OCI-LY7 (cell line): ENCODE measurements around the gene KIF3C. TPM values are rescaled to one million over a fixed set of nuclear protein-coding genes. Genes with fewer than 3 reads are reported as not detected.
A peak's percentile ranks its signal among the peaks of the same experiment; 100 is the strongest.

Experiments used
- BruUV-seq: library from RNA; stranded (reverse); fragments of 400-500 nt; replicated peaks from 2 replicates; lab custom pipeline; 2021; lab: Mats Ljungman, UMichigan
- CTCF ChIA-PET: fragments of 300-600 bp; sonication (Branson Sonifier 250); formaldehyde crosslinking; loops from one replicate; lab custom pipeline; 2022; ENCODE audit warnings: antibody characterized with exemption; ENCODE audit not compliant: unreplicated experiment; lab: Charles Lee
- POLR2A ChIA-PET: fragments of 300-600 bp; sonication (Branson Sonifier 250); formaldehyde crosslinking; loops from one replicate; lab custom pipeline; 2022; ENCODE audit warnings: antibody characterized with exemption; lab: Charles Lee
- DNase-seq: peaks from one replicate; pipeline ENCODE4 v3.0.0-alpha.2; 2015; ENCODE audit warnings: low spot score
- H2AFZ ChIP-seq: fragments of 200-600 bp; sonication (generic), shearing (Covaris generic); 2 replicates; pipeline ENCODE4 v1.6.1; 2014; ENCODE audit warnings: mild to moderate bottlenecking, antibody characterized with exemption, low read length, moderate library complexity
- H3K27ac ChIP-seq: fragments of 200-600 bp; sonication (generic); 2 replicates; pipeline ENCODE4 v1.5.1; 2014; ENCODE audit warnings: mixed run types, low read depth, mild to moderate bottlenecking, moderate library complexity, low read length, inconsistent platforms; ENCODE audit not compliant: poor library complexity, severe bottlenecking
- H3K36me3 ChIP-seq: fragments of 200-600 bp; sonication (generic); 2 replicates; pipeline ENCODE4 v1.6.1; 2014; ENCODE audit warnings: mild to moderate bottlenecking, antibody characterized with exemption, low read length, moderate library complexity, mixed read lengths; ENCODE audit not compliant: insufficient read depth
- H3K4me1 ChIP-seq: fragments of 200-600 bp; sonication (generic); 2 replicates; pipeline ENCODE4 v1.5.1; 2014; ENCODE audit warnings: mild to moderate bottlenecking, low read length; ENCODE audit not compliant: insufficient read depth, poor library complexity, severe bottlenecking
- H3K4me2 ChIP-seq: fragments of 200-600 bp; sonication (generic); 2 replicates; pipeline ENCODE4 v1.6.1; 2014; ENCODE audit warnings: mild to moderate bottlenecking, low read length
- H3K4me3 ChIP-seq: fragments of 200-600 bp; sonication (generic); 2 replicates; pipeline ENCODE4 v1.5.1; 2014; ENCODE audit warnings: mild to moderate bottlenecking, low read depth, low read length; ENCODE audit not compliant: poor library complexity, severe bottlenecking
- H3K79me2 ChIP-seq: fragments of 200-600 bp; sonication (generic); 2 replicates; pipeline ENCODE4 v1.6.1; 2016; ENCODE audit warnings: low read depth, mild to moderate bottlenecking, low read length, moderate library complexity, mixed read lengths; ENCODE audit not compliant: insufficient read depth
- H3K9me2 ChIP-seq: fragments of 200-600 bp; sonication (generic); 2 replicates; pipeline ENCODE4 v1.6.1; 2016; ENCODE audit warnings: mild to moderate bottlenecking, low read length, mixed read lengths; ENCODE audit not compliant: insufficient read depth
- H3K9me3 ChIP-seq: fragments of 200-600 bp; sonication (generic); 2 replicates; pipeline ENCODE4 v1.6.1; 2014; ENCODE audit warnings: mild to moderate bottlenecking, mixed run types, low read length, mixed read lengths
- H4K20me1 ChIP-seq: fragments of 200-600 bp; sonication (generic); 2 replicates; pipeline ENCODE4 v1.6.1; 2014; ENCODE audit warnings: mild to moderate bottlenecking, antibody characterized with exemption, low read length, moderate library complexity, mixed read lengths; ENCODE audit not compliant: insufficient read depth
- EZH2phosphoT487 ChIP-seq: fragments of 200-600 bp; sonication (generic); IDR thresholded peaks from 2 replicates; pipeline ENCODE4 v1.6.1; 2018; ENCODE audit warnings: low read depth, borderline replicate concordance, mild to moderate bottlenecking, mixed run types, antibody characterized with exemption, low read length, moderate library complexity, mixed read lengths
- intact Hi-C: fragments of 100-400 bp; cut with micrococcal nuclease; formaldehyde crosslinking; loops from one replicate; pipeline ENCODE4 v1.10.0; 2022; ENCODE audit not compliant: unreplicated experiment
- total RNA-seq, 2 experiments: library from RNA; depleted of rRNA in 1 of 2; stranded (reverse); fragments of >200 nt in 1 of 2; shearing (Covaris generic) in 1 of 2; gene quantifications; 2 replicates each; pipeline ENCODE4 v1.2.3, GENCODE V29; 2014 to 2022
- TF ChIP-seq, protein P1 (sequence below): fragments of 200-600 bp; sonication (generic); conservative IDR thresholded peaks from 2 replicates; pipeline ENCODE4 v1.5.1; 2014; ENCODE audit warnings: mild to moderate bottlenecking, antibody characterized with exemption, low read length, moderate library complexity, mixed read lengths

Gene KIF3C
- total RNA-seq, 2 experiments from 2014 or later = 3.8 to 11.4 TPM

DNA sequence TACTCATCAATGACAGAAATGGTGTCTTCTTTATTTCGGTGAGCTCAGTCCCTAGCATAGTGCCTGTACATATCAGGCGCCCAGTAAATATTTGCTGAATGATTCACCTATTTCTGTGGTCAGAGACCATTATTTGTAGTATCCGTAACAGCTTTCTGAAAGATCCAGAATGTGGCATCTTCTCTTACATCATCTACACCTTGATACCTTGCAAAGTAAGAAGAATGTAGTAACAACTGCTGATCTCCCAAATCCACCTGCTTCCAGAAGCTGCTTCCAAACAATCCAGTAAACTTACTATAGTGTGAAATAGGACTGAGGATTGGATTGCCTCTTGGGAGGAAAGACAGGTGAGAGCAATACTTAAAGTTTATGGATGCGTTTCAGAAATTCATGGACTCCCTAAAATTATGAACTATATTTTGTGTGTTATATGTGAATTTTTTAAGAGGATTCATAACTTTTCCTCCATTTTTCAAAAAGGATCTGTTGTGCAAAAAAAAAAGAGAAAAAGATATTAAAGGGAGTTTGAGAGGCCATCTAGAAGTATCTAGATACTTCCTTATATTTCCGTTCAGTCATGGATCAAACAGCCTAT, 103.1 kb downstream of the KIF3C start:
- no peaks in the 10 kb centered on the region for H3K9me3 ChIP-seq
- intact Hi-C loops = loop anchor here (2.0 kb wide), 2 partner anchors 156 to 206 kb away; partner anchors contain the start of genes DTNB and RAB10
- H2AFZ ChIP-seq = peak overlapping the region; percentile 85; the same call in 1 of the 2 replicates
- peaks cover 8% of the 10 kb centered on the region for H4K20me1 ChIP-seq
- H3K79me2 ChIP-seq = peaks cover 39% of the 10 kb centered on the region
- peaks cover 26% of the 10 kb centered on the region for H3K4me1 ChIP-seq
- H3K9me2 ChIP-seq = no peaks in the 10 kb centered on the region
- peak overlapping the region; percentile 66 for H3K4me2 ChIP-seq
- peak overlapping the region; percentile 34 for H3K27ac ChIP-seq
- POLR2A ChIA-PET = interaction anchor here (0.6 to 2.7 kb wide), 17 partner anchors 11 to 1386 kb away, joined by 3 to 26 read pairs (median 4); partner anchors contain the start of genes DTNB and RAB10
- H3K36me3 ChIP-seq = peaks cover 8% of the 10 kb centered on the region
- no peak for DNase-seq
- TF ChIP-seq, protein P1, sequence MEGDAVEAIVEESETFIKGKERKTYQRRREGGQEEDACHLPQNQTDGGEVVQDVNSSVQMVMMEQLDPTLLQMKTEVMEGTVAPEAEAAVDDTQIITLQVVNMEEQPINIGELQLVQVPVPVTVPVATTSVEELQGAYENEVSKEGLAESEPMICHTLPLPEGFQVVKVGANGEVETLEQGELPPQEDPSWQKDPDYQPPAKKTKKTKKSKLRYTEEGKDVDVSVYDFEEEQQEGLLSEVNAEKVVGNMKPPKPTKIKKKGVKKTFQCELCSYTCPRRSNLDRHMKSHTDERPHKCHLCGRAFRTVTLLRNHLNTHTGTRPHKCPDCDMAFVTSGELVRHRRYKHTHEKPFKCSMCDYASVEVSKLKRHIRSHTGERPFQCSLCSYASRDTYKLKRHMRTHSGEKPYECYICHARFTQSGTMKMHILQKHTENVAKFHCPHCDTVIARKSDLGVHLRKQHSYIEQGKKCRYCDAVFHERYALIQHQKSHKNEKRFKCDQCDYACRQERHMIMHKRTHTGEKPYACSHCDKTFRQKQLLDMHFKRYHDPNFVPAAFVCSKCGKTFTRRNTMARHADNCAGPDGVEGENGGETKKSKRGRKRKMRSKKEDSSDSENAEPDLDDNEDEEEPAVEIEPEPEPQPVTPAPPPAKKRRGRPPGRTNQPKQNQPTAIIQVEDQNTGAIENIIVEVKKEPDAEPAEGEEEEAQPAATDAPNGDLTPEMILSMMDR = no peak
- no peak for TF ChIP-seq EZH2phosphoT487
- BruUV-seq = TSS peak; percentile 97
- H3K4me3 ChIP-seq = peak overlapping the region; percentile 99
- CTCF ChIA-PET = interaction anchor here (0.7 to 1.5 kb wide), 2 partner anchors 24 to 26 kb away, joined by 3 to 6 read pairs; no protein-coding TSS in a partner anchor

DNA sequence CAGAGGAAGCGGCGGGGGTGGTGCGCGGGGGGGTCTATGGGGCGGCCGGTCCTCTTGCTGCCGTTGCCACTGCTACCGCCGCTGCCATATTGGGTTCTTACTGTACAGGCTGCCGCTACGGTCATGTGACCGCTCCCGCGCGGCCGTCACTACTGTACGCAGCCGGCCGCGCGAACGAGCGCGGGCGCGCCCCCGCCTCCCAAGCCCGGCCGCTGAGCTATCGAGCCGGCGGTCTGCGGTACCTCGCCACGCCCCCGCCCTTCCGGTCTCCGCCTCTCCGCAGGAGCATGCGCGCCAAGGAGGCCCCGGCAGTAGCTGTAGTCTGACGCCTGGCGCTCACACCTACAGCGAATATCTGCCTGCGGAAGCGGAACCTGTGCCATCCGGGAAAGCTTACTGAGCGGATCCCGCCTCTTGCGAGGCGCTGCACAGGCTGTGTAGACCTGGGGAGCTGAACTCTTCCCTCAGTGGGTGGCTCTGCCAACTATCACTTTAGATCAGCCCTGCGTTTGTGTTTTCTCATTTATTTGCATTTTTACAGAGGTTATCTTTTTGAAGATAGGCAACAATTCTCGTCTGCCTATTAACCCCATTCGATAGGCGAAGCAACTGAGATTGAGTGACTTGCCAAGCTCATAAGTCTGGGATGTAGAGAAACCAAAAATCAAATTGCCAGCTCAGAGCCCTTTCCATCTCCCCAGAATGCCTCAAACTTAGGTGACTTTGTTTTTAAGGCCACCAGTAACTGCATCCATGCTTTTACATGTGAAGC, 103.8 kb downstream of the KIF3C start, which contains the start of gene ASXL2:
ASXL2 (minus strand) TSS at position 127 of the 772 bp plus-strand sequence. CDS start 265 bp downstream, outside the sequence.
- H4K20me1 ChIP-seq = peaks cover 8% of the 10 kb centered on the region
- H3K79me2 ChIP-seq = peaks cover 46% of the 10 kb centered on the region
- H3K27ac ChIP-seq = peak within 1 kb of the TSS; percentile 83
- H3K4me2 ChIP-seq = peak within 1 kb of the TSS; percentile 84
- no peaks in the 10 kb centered on the region for H3K9me2 ChIP-seq
- peak within 1 kb of the TSS; percentile 99 for H3K4me3 ChIP-seq
- peak within 1 kb of the TSS; percentile 85 for H2AFZ ChIP-seq
- peak; percentile 98 for DNase-seq
- peaks cover 14% of the 10 kb centered on the region for H3K36me3 ChIP-seq
- ChIA-PET CTCF (interaction anchor here (0.5 to 1.5 kb wide), 4 partner anchors 23 to 37 kb away, joined by 3 to 6 read pairs (median 3); no protein-coding TSS in a partner anchor), POLR2A (interaction anchor here (0.6 to 2.7 kb wide), 21 partner anchors 11 to 1387 kb away, joined by 3 to 26 read pairs (median 3); partner anchors contain the start of genes DTNB and RAB10)
- no TSS peak for BruUV-seq
- intact Hi-C loops = loop anchor here (2.0 kb wide), 2 partner anchors 156 to 206 kb away; partner anchors contain the start of genes DTNB and RAB10
- peaks cover 26% of the 10 kb centered on the region for H3K4me1 ChIP-seq
- TF ChIP-seq, protein P1 = no peak
- TF ChIP-seq EZH2phosphoT487 = no peak
- H3K9me3 ChIP-seq = no peaks in the 10 kb centered on the region
